Uterus (tissue), 2 donors: ENCODE measurements around the gene UNKL.

ENCODE experiments used
- CTCF ChIP-seq, 4 experiments: fragments of 200-600 bp in 2 of 4; fragments of 450-650 bp in 2 of 4; sonication (generic) in 2 of 4; IDR thresholded peaks; one replicate each; pipeline ENCODE4 v1.5.1; 2016 to 2019; ENCODE audit warnings: antibody characterized with exemption in 4 of 4, mild to moderate bottlenecking in 2 of 4, moderate library complexity in 1 of 4
- POLR2A ChIP-seq, 2 donors: fragments of 450-650 bp; IDR thresholded peaks; one replicate each; pipeline ENCODE4 v1.6.1; 2016; ENCODE audit warnings: antibody characterized with exemption in 2 of 2, mild to moderate bottlenecking in 1 of 2, moderate library complexity in 1 of 2

GRCh38 chr16:1333149-1333812 is 81.2 kb downstream of the UNKL start, which contains the start of gene BAIAP3:
- TF ChIP-seq CTCF (IDR thresholded peaks at IDR 0.05) (no peak), POLR2A (IDR thresholded peaks at IDR 0.05) (no peak)
